ENCODE results near the gene COL26A1.

Gene COL26A1

DNA sequence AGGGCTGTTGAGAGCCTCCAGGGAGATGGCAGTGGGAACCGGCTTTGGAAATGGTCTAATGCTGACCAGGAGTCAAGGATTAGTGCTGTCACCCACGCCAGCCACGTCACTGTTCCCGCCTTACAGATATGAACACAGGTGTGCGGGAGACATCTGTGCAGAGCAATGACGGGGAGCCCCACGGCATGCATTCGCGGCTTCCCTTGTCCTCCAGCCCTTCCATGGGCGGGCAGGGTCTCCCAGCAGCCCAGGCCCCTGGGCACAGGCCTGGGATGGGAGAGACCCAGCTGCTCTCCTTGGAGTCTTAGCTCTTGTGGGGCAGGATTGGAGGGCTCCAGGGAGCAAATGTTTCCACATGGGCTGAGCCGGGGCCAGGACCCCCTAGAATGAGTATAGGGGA, 172.2 kb downstream of the COL26A1 start:
- DNase-seq (ENCODE audit: low spot score), result no peak

DNA sequence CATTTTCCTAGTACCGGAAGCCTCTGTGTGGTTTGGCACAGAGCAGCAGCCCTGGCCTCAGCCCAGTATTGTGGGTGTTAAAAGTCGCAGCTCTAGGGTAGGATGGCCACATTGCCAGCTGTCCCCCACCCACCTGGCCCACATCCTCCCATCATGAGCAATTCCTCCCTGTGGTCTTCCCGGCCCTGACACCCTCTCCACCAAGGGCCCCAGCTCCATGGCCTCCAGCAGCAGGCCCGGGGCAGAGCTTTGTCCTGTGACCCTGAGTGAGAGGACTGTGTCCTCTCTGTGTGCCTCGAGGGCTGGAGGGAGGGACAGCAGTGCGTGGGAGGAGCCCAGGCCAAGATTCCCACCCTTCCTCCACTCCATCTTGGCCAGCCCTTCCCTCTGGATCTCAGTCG, 172.7 kb downstream of the COL26A1 start:
- no peak for DNase-seq (ENCODE audit: low spot score)

DNA sequence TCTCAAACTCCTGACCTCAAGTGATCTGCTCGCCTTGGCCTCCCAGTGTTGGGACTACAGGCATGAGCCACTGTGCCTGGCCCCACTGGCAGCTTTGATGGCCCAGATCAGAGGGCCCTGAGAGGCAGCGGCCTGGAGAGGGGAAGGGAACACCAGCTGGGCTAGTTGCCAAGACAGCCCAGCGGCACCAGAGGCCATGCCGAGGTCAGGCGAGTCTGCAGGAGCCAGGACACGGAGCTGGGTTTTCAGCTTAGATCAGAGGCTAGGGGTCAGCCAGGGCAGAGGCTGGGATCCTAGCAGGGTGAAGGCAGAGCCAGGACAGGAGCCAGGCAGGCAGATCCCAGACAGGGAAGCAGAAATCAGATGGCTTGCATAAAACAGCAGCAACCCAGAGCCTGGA, 173.6 kb downstream of the COL26A1 start:
- DNase-seq (ENCODE audit: low spot score), result no peak

DNA sequence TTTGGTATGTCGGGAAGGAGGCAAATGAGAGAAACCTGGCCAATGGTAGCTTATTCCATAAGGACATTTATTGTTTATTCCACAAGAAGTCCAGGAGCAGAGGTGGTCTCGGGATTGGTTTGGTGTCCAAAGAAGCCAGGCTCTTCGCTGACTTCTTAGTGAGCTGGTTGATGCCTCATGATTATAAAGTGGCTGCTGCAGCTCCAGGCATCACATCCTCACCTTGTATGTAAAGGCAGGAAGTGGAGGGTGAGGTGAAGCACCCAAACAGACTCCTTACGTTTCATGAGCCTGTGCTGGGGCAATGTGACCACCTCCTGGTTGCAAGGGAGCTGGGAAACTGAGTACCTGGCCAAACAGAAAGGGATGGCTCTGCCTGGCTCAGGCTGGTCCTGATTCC, 174.0 kb downstream of the COL26A1 start:
- DNase-seq (ENCODE audit: low spot score), result no peak

DNA sequence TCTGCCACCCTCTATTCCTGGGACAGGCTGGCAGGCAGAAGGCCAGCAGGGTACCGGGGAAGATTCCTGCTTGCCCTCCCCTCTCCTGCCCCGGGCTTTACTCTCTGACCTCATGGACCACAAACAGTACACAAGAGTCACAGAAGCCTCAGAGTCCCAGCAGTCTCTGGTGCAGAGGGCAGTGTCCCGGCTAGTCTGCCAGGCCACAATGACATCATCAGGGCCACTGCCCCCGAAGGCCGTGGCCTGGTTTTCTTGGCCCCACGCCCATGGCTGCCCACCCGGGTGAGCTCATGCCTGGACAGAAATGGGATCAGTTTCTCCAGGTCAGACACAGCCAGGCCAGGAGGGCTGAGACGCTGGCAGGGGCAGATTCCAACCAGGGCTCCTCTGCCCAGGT, 174.5 kb downstream of the COL26A1 start:
- DNase-seq (ENCODE audit: low spot score), result no peak

DNA sequence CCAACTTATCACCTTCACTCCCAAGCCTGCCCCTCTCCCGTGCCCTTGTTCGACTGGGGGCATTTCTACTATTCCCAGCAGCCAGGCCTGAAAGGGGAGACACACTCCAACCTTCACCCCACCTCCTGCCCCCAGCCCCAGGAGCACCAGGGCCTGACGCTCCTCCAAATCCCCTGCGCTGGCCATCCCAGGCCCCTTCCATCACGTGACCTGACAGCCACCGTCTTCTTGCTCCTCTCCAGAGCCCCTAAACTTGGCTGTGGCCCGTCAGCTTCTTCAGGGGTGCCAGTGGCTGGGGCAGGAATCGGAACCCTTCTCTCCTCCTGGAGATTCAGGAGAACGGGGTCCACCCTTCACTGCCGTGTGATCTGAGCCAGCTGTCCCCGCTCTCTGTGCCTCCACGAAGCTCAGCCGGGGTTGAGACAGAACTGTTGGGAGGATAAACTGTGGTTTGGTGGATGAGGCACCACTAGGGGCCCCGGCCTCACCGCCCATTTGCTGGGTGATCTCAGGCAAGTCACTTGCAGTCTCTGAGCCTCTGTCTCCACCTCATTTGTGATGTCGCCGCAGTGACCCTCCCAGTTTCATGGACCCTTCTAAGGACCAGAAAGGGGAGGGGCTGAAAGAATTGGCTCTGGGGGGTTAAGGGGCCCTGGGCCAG, 175.4 kb downstream of the COL26A1 start:
- no peak for DNase-seq (ENCODE audit: low spot score)

DNA sequence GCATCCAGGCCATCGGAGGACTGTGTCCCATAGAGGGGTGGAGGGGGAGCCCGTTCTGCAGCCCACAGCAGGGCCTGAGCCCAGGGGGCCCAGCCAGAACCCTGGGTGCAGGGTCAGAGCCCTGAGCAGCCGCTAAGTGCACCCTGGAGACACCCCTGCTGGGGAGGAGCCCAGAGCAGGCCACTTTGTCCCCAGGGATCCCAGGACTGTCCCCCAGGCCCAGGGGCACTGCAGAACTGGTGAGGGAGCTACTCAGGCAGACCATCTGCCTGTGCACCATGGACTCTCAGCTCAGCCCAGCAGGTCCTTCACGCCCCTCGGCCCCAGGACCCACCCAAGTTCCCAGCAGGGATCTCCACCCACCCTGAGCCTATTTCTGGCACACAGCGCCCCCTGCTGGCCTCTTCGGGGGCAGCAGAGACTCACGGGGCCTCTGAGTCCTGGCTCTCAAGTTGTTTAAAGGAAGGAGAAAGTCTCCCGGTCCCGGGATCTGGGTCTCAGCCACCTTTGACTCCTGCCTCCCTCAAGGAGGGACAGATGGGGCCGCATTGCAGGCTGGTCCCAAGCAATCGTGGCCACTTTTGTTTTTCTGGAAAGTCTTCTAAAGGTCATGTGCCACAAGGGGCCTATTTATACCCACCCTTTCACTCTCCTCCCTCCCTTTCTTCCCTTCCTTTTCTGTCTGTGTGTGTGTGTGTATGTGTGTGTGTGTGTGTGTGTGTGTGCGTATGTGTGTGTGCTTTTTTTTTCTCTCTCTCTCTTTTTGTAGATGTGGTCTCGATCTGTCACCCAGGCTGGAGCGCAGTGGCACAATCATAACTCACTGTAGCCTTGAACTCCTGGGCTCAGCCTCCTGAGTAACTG, 176.2 kb downstream of the COL26A1 start:
- peak; percentile 78 for DNase-seq (ENCODE audit: low spot score)

DNA sequence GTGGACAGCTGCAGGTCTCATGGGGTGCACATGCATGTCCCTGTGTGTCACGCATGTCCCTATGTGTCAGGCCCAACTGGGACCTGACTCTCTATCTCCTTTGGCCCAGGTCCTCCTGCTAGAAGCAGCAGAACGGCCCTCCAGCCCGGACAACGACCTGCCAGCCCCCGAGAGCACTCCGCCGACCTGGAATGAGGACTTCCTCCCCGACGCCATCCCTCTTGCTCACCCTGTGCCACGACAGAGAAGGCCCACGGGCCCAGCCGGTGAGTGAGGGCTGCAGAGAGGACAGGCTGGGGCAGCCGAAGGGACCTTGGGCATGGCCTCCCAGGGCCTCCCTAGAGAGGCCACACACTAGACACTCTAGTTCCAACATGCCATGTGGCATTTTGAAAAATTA, 177.1 kb downstream of the COL26A1 start:
- no peak for DNase-seq (ENCODE audit: low spot score)

DNA sequence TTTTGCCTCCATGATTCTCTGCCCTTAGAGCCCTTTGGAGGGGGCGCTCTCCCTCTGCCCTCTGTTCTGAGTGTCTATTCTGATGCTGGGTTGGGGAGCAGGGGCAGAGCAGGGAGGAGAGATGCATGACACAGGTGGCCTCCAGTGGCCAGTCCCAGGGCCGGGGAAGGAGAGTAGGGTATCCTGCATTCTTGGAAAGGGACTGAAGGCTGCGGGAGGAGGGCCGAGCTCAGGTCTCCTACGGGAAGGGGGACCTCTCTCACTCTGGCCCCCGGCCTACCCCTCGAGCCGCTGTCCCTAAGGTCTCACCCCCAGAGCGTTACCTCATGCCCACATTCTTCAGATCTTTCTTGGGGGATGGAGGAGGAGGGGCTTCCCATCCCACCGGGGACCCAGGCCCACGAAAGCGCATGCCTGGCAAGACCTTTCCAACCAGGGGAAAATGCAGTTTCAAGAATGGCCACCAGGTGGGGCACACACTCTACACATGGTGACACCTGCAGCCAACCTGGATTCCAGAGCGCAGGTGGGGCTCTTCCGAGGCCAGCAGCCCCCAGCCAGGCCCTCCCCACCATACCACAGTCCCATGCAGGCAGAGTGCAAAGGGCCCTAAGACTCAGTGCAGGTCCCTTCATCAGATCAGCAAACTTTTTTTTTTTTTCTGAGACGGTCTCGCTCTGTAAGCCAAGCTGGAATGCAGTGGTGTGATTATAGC, 180.0 kb downstream of the COL26A1 start:
- peak; percentile 57 for DNase-seq (ENCODE audit: low spot score)

DNA sequence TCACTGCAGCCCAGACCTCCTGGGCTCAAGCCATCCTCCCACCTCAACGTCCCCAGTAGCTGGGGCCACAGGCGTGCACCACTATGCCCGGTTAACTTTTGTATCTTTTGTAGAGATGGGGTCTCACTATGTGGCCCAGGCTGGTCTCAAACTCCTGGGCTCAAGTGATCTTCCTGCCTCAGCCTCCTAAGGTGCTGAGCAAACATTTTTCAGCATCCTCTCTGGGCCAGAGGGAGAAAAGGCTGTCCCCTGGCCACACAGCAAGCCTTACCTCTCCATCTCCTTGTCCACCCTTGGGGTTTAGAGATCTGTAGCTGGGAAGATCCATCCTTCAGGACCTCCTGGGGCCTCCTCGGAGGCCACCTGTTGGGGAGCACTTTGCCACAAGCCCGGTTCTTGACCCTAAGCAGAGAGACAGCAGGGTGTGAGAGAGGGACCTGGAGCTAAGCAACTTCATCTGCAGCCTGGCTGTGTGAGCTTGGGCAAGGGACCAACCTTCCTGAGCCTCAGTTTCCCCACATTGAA, 180.6 kb downstream of the COL26A1 start:
- no peak for DNase-seq (ENCODE audit: low spot score)

DNA sequence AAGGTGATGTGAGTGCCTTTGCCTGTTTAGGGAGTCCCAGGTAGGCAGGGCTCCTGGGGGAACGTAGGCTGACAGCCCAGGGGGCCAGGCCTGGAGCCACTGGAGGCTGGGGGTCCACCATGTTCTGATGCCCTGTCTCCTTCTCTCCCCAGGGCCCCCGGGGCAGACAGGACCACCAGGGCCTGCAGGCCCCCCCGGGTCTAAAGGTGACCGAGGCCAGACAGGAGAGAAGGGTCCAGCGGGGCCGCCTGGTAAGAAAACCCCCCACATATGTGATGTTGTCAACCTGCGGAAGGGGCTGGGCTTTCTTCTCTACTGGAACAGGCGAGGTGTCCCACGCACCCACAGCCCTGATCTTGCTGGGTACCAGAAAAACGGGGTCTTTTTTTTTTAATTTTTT, 181.2 kb downstream of the COL26A1 start:
- DNase-seq (ENCODE audit: low spot score), result no peak

DNA sequence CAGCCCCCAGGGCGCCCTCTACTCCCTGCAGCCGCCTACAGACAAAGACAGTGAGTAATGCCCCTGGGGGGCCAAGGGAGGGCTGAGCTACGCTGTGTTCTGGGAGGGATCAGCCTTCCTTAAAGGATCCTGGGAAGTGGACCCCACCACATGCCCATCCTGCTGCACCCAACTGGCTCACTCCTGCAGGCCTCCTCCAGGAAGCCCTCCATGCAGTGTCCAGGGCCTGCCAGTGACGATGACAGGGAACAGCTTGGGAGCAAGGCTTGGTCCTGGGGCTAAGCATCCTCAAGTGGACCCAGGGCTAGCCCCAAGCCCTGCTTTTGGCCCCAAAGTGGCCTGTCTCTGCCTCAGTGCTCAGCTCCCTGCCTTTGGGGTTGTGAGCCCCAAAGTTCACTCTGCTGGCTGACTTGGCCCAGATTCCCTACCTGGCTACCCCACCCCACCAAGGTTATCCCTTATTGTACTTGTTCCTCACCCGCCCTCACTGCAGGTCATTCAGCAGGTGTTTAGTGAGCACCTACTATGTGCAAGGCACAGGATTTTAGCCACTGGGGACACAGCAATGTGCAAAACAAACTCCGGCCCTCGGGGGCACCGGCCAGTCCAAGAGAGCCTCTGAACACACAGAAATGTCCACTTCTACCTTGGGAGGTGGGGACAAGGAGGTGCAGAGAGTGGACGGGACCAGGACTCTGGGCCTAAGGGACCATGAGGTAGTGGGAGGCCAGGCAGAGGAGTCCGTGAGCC, 182.9 kb downstream of the COL26A1 start:
- no peak for DNase-seq (ENCODE audit: low spot score)

DNA sequence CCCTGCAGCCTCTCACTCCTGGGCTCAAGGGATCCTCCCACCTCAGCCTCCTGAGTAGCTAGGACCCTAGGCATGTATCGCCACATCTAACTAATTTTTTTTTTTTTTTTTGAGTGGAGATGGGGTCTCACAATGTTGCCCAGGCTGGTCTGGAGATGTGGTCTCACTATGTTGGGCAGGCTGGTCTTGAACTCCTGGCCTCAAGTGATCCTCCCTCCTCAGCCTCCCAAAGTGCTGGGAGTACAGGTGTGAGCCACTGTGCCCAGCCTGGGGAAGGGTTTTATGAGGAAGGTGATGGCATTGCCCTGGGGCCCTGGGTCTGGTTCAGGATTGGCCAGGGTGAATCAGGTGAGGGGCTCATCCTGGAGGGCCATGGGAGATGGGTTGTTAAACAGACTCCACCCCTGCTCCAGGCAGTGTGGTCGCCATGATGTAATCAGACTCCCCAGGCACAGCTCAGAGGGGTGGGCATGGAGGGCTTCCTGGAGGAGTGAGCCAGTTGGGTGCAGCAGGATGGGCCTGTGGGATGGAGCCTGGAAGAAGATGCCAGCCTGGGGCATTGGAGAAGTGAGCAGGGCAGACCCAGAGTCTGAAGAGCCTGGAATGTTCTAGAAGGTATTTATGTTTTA, 183.7 kb downstream of the COL26A1 start:
- DNase-seq (ENCODE audit: low spot score), result no peak

DNA sequence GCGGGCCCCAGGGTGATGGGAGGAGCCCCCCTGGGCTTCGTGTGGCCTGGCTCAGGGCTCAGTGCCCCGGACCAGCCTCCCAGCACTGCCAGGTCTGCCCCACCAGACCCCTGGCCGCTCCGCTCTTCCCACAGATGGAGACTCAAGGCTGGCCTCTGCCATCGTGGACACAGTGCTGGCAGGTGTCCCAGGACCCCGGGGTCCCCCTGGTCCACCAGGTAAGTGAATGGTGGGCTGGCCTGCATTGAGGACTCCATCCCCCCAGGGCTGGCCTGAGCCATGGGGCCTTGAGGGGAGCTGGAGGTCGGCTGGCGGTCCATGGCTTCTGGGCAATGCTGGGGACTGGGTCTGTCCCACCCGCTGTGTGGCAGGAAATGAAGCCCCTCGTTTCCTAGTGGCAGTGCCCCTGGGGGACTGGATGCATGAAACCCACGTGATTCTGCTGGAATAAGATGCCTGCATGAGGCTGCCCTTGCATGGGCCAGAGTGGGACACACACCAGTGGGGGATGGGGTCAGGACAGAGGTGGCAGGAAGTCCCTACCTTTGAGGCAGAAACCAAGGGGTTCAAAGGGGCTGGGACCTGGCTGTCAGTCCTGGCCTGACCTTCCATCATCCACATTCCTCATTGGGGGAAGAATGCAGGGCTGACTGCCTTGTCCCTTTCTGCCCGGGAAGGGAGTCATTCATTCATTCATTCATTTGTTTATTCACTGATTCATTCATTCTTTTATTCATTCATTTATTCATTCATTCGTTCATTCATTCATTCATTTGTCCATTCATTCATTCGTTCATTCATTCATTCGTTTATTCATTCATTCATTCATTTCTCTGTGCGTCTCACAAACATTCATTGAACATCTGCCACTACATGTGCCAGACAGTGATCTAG, 184.6 kb downstream of the COL26A1 start:
- DNase-seq (ENCODE audit: low spot score), result no peak

DNA sequence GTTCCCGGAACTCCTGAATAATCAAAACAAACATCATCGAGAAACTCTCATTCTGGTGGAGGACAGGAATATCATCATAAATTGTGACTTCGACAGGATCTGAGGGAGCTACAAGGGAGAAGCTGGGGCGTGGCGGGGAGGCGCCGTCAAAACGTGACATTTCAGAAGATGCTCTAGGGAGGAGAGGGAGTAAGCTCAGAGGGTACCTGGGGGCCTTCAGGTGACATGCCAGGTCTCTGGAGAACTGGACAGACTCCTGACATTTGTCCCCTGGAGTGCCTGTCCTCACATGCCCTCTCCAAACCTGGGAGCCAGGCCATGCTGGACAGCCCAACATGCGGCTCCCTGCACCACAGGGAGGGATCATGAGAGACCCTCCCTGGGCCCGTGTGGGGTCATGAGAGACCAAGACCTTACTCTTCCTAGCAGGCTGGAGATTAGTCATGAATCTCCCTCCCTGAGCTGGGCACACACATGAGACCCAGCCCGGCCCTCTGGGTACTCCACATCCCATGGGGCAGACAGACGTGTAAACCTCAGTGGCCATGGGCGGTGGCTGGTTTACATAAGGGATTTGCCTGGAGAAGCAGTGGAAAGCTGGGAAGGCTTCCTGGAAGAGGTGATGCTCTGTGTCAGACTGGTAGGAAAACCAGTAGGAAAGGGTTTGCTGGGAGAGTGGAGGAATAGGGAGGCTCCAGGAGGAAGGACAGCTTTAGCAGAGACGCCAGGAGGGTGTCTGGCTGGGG, 185.4 kb downstream of the COL26A1 start:
- no peak for DNase-seq (ENCODE audit: low spot score)

DNA sequence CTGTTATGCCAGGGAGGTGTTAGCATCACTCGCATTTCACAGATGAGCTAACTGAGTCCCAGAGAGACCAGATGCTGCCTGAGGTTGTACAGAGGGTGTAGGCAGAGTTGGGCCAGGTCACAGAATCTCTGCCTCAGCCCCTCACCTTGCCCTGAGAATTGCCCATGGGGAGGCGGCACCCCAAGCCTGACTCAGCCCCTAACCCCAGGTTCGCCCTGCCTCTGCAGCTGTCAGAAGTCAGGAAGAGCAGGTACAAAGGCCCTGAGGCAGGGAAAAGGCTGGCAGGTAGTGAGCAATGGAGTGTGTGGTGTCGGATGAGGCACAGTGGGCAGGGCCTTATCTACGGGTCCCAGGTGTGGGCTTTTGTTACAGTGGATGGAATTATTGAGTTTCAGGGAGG, 187.1 kb downstream of the COL26A1 start:
- no peak for DNase-seq (ENCODE audit: low spot score)

DNA sequence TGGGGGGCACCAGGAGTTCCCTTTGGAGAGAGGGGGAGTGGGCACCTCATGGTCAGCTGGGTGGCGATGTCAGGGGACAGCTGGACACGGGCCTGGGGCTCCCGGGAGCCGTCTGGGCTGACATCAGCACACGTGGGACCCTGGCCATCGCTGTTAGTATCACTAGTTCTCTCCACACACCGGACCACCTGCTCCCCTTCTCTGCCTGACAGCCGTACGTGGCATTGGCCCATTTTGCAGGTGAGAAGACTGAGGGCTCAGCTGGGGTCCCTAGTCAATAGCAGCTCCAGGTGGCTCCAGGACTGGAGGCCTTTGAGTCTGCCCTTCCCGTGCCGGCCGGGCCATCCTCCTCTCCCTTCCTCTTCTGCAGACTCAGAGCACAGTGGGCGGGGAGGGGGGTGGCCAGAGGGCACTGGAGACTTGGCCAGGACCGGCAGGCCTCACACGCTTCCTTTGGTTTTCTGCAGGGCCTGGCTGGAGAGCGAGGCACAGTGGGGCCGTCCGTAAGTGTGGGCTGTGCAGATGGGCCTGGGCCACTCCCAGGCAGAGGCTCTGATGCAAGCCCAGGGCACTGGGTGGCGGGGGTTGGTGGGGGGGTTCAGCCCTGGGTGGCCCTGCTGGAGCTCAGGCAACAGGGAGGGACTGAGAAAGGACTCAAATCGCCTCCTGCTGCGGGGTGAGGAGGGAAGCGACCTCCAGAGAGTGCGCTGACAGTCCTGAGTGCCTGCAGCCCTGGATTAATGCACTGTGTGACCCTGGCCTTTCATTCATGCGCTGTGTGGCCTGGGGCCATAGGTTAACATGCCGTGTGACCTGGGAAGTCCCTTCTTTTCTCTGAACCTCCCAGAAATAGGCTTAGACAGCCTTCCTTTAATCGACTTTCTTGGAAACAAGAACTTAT, 188.2 kb downstream of the COL26A1 start:
- DNase-seq (ENCODE audit: low spot score), result no peak

DNA sequence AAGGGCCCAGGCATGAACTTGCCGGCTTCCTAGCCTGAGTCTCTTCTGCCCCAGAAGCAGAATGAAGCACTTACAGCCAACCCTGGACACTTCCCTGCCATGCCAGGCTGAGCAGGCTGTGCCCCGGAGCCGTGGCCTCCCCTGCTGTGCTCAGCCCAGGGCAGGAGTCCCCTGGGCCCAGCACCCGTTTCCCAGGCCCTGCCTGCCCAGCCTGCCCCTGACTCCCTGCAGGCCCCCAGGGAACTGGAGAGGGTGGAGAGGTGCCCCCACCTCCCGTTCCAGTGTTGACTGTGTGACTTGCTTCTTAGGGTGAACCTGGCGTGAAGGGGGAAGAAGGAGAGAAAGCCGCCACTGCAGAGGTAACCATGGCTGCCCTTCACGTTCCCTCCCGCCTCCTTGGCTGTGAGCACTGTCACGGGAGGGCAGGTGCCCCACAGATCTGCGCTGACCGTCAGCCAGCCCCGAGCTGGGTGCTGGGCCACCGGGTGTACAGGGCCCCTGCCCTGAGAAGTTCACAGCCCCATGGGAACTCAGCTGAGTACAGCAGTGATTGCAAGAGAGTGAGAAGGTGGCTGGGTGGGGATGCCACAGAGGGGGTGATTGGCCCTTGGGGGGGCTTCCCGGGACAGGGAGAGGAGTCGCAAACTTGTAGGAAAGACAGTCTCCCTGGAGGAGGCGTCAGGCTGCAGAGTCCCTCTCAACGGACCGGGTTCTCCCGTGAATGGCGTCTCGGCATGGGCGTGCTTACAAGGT, 190.5 kb downstream of the COL26A1 start:
- DNase-seq (ENCODE audit: low spot score), result no peak
